Jurkat, Clone E6-1 (cell line): ENCODE results near the gene OR10J4.

Experiments
- DNase-seq: peaks from one replicate; pipeline ENCODE4 v3.0.0-alpha.2; 2011; ENCODE audit warnings: low read depth, low spot score
- H3K4me3 ChIP-seq: 2 replicates; pipeline ENCODE4 v1.5.1; 2011; ENCODE audit warnings: mild to moderate bottlenecking, low read length, control low read depth, moderate library complexity

OR10J4 gene

GRCh38 chr1:159474926-159475325, 42.9 kb downstream of the OR10J4 start:
- DNase-seq, result no peak
- H3K4me3 ChIP-seq, result no peak overlapping the region
